Keratinocyte (primary cell): ENCODE data around the gene NOD2. TPM values are rescaled to one million over a fixed set of nuclear protein-coding genes. Genes with fewer than 3 reads are reported as not detected.

Experiments used
- DNase-seq: peaks from one replicate; pipeline ENCODE4 v3.0.0-alpha.2; 2011; ENCODE audit warnings: low read depth, missing footprints, low spot score
- FAIRE-seq: peaks from 2 replicates; lab custom pipeline; 2011; peaks lifted over from hg19 to GRCh38; lab: Jason Lieb, UNC
- H2AFZ ChIP-seq: 2 replicates; pipeline ENCODE4 v1.6.0; 2012; ENCODE audit warnings: low read length, control low read depth, inconsistent platforms; ENCODE audit not compliant: control insufficient read depth
- H3K27ac ChIP-seq: 2 replicates; pipeline ENCODE4 v1.5.1; 2011; ENCODE audit warnings: low read length; ENCODE audit not compliant: control insufficient read depth, insufficient read depth
- H3K27me3 ChIP-seq: 3 replicates; pipeline ENCODE4 v1.6.0; 2011; ENCODE audit warnings: low read length; ENCODE audit not compliant: control insufficient read depth, insufficient read depth; ENCODE audit errors: extremely low read depth
- H3K36me3 ChIP-seq, 2 experiments: 2 replicates in 1 of 2; 3 replicates in 1 of 2; pipeline ENCODE4 v1.5.1; 2011; ENCODE audit warnings: low read length in 2 of 2, mild to moderate bottlenecking in 1 of 2; ENCODE audit not compliant: control insufficient read depth in 2 of 2, insufficient read depth in 2 of 2; ENCODE audit errors: extremely low read depth in 1 of 2
- H3K4me1 ChIP-seq: 3 replicates; pipeline ENCODE4 v1.5.1; 2011; ENCODE audit warnings: low read length; ENCODE audit not compliant: control insufficient read depth, insufficient read depth; ENCODE audit errors: extremely low read depth
- H3K4me2 ChIP-seq: 3 replicates; pipeline ENCODE4 v1.6.0; 2011; ENCODE audit warnings: low read depth, low read length; ENCODE audit not compliant: control insufficient read depth, insufficient read depth; ENCODE audit errors: extremely low read depth
- H3K4me3 ChIP-seq, 3 experiments: fragments of 200-600 bp in 1 of 3; sonication (generic) in 1 of 3; 2 replicates in 2 of 3; 3 replicates in 1 of 3; pipeline ENCODE4 v1.5.1; 2011 to 2016; ENCODE audit warnings: low read length in 3 of 3, mild to moderate bottlenecking in 3 of 3, control low read depth in 2 of 3, inconsistent platforms in 1 of 3, low read depth in 1 of 3, mixed read lengths in 1 of 3, mixed run types in 1 of 3, moderate library complexity in 1 of 3; ENCODE audit not compliant: control insufficient read depth in 2 of 3, insufficient read depth in 2 of 3; ENCODE audit errors: extremely low read depth in 1 of 3
- H3K79me2 ChIP-seq: 2 replicates; pipeline ENCODE4 v1.6.0; 2012; ENCODE audit warnings: low read length; ENCODE audit not compliant: control insufficient read depth, insufficient read depth
- H3K9ac ChIP-seq: 3 replicates; pipeline ENCODE4 v1.6.0; 2011; ENCODE audit warnings: low read length; ENCODE audit not compliant: control insufficient read depth, insufficient read depth; ENCODE audit errors: extremely low read depth
- H3K9me1 ChIP-seq: 3 replicates; pipeline ENCODE4 v1.6.0; 2011; ENCODE audit warnings: low read length; ENCODE audit not compliant: control insufficient read depth, insufficient read depth; ENCODE audit errors: extremely low read depth
- H3K9me3 ChIP-seq: 2 replicates; pipeline ENCODE4 v1.5.1; 2012; ENCODE audit warnings: low read depth, low read length; ENCODE audit not compliant: control insufficient read depth
- H4K20me1 ChIP-seq: 3 replicates; pipeline ENCODE4 v1.6.0; 2011; ENCODE audit warnings: low read length; ENCODE audit not compliant: control insufficient read depth, insufficient read depth; ENCODE audit errors: extremely low read depth
- CTCF ChIP-seq, 3 experiments: IDR thresholded peaks in 1 of 3; conservative IDR thresholded peaks in 1 of 3; optimal IDR thresholded peaks in 1 of 3; 2 replicates in 2 of 3; 3 replicates in 1 of 3; pipeline versions ENCODE3 to v1.5.1; 2011; ENCODE audit warnings: low read length in 3 of 3, mild to moderate bottlenecking in 3 of 3, moderate library complexity in 2 of 3, control low read depth in 1 of 3, inconsistent platforms in 1 of 3; ENCODE audit not compliant: insufficient read depth in 2 of 3; ENCODE audit errors: extremely low read depth in 1 of 3
- EZH2 ChIP-seq: IDR thresholded peaks from one replicate; pipeline ENCODE4 v1.6.1; 2012; ENCODE audit warnings: inconsistent platforms, mild to moderate bottlenecking, low read length, moderate library complexity
- dilution Hi-C: fragments of 300-500 bp; cut with MboI; formaldehyde crosslinking; loops from one replicate; pipeline ENCODE4 v1.7.0; 2020; ENCODE audit warnings: low sequenced_read_pairs; ENCODE audit not compliant: extremely low pct_ligation_motif_present
- polyA plus RNA-seq, 5 experiments: library from polyadenylated mRNA; depleted of rRNA in 3 of 5; stranded (reverse) in 3 of 5; stranded (forward) in 1 of 5; unstranded in 1 of 5; fragments of >200 nt; gene quantifications; 1 replicate in 1 of 5; 2 replicates in 3 of 5; 3 replicates in 1 of 5; pipeline versions ENCODE4 v1.2.1 to v1.2.3, GENCODE V29; 2011 to 2012; ENCODE audit warnings: missing spikeins in 2 of 5, low read depth in 1 of 5, low replicate concordance in 1 of 5

Gene NOD2
- polyA plus RNA-seq, 1 donor (not counting 4 experiments of a cell fraction or from before 2014, with no cell fraction given) = 0.80 TPM

GRCh38 chr16:50679266-50679665 lies 14.1 kb upstream of the NOD2 start:
- no peak overlapping the region for H3K4me3 ChIP-seq
- H3K36me3 ChIP-seq = no peaks in the 10 kb centered on the region
- DNase-seq (no peak), FAIRE-seq (no peak)
- H3K4me2 ChIP-seq = no peak overlapping the region
- dilution Hi-C loops = no loop called here
- H3K9me3 ChIP-seq = no peaks in the 10 kb centered on the region
- no peaks in the 10 kb centered on the region for H3K27me3 ChIP-seq
- no peaks in the 10 kb centered on the region for H3K79me2 ChIP-seq
- no peaks in the 10 kb centered on the region for H4K20me1 ChIP-seq
- H3K4me1 ChIP-seq = no peaks in the 10 kb centered on the region
- no peak overlapping the region for H3K27ac ChIP-seq
- H2AFZ ChIP-seq = no peak overlapping the region
- TF ChIP-seq CTCF (optimal IDR thresholded peaks at IDR 0.05 in 1 of 3, IDR thresholded peaks at IDR 0.05 in 1 of 3, conservative IDR thresholded peaks at IDR 0.05 in 1 of 3; ENCODE audit: extremely low read depth in 1 of 3, insufficient read depth in 2 of 3, low read length in 3 of 3) (no peak), EZH2 (no peak)
- no peaks in the 10 kb centered on the region for H3K9me1 ChIP-seq
- H3K9ac ChIP-seq = no peak overlapping the region

DNA sequence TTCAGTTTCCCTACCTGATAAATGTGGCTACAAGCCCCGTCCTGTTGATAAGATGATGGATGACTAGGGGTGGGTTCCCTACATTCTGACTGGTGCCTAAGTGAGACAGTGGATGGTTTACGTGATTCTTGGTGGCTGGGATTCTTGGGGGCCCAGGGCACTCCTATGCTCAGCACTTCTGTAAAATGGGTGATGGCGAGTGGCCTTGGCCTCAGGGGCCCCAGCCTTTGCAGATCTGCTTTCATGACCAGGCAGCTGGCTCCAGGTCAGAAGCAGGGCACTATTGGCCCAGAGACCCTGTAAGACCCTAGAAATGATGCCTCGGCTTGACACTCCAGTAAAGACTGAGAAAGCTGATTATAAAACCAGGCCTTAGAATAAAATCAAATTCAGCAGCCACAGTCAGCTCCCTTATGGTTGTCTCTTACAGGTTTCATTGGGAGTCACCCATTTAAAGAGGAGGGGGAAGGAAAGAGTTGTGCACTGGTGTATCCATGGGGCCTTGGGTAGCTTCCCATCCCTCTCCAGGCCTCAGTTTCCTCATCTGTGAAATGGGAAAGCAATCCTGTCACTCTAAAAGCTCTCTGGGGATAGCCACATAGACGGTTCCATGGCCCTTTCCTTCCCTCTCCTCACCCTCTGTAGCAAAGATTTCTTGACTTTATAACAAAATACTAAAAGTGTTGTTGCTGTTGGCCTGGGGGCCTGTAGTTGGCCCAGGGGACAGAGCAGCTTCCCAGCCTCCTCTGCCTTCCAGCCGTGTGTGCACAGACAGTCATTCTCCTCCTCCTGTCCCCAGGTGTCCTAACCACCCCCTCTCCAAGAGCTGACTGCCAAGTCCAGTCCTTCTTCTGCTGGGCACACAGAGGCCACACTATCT lies 13.5 kb upstream of the NOD2 start:
- Histone ChIP-seq H3K27me3 (no peaks in the 10 kb centered on the region), H2AFZ (no peak overlapping the region), H3K4me1 (no peaks in the 10 kb centered on the region), H3K79me2 (no peaks in the 10 kb centered on the region), H4K20me1 (no peaks in the 10 kb centered on the region), H3K9me3 (no peaks in the 10 kb centered on the region), H3K4me2 (no peak overlapping the region), H3K27ac (no peak overlapping the region), H3K9me1 (no peaks in the 10 kb centered on the region), H3K9ac (no peak overlapping the region), H3K36me3 (no peaks in the 10 kb centered on the region), H3K4me3 (no peak overlapping the region)
- TF ChIP-seq CTCF (optimal IDR thresholded peaks at IDR 0.05 in 1 of 3, IDR thresholded peaks at IDR 0.05 in 1 of 3, conservative IDR thresholded peaks at IDR 0.05 in 1 of 3; ENCODE audit: extremely low read depth in 1 of 3, insufficient read depth in 2 of 3, low read length in 3 of 3) = no peak
- no peak for TF ChIP-seq EZH2
- FAIRE-seq = no peak
- dilution Hi-C loops = no loop called here
- no peak for DNase-seq
